ENCODE data around the gene GPR158.

GRCh38 chr10:25222085-25222660 is 47.4 kb downstream of the GPR158 start:
- TF ChIP-seq CTCF (IDR thresholded peaks at IDR 0.05; ENCODE audit: borderline replicate concordance, extremely low read depth, low read length, poor library complexity, severe bottlenecking), result no peak
- no peak for TF ChIP-seq EZH2 (IDR thresholded peaks at IDR 0.05; ENCODE audit: borderline replicate concordance, low read depth, low read length, severe bottlenecking)
